Fibroblast of lung (primary cell): ENCODE data around the gene ST6GAL1. TPM values are rescaled to one million over a fixed set of nuclear protein-coding genes. Genes with fewer than 3 reads are reported as not detected.

ENCODE experiments used
- DNase-seq, 2 donors: peaks; one replicate each; pipeline versions ENCODE4 v3.0.0 to v3.0.0-alpha.2; 2010; ENCODE audit warnings: low read depth in 2 of 2
- H2AFZ ChIP-seq: 2 replicates; pipeline ENCODE4 v1.5.1; 2012; ENCODE audit warnings: low read length, control low read depth, inconsistent platforms
- H3K27ac ChIP-seq: 2 replicates; pipeline ENCODE4 v1.5.1; 2011; ENCODE audit warnings: low read length, control low read depth; ENCODE audit not compliant: insufficient read depth
- H3K27me3 ChIP-seq: 2 replicates; pipeline ENCODE4 v1.5.1; 2011; ENCODE audit warnings: mild to moderate bottlenecking, low read length; ENCODE audit not compliant: control insufficient read depth, insufficient read depth
- H3K36me3 ChIP-seq: 2 replicates; pipeline ENCODE4 v1.5.1; 2011; ENCODE audit warnings: low read length; ENCODE audit not compliant: control insufficient read depth, insufficient read depth
- H3K4me1 ChIP-seq: 2 replicates; pipeline ENCODE4 v1.5.1; 2011; ENCODE audit warnings: low read length; ENCODE audit not compliant: control insufficient read depth, insufficient read depth; ENCODE audit errors: extremely low read depth
- H3K4me2 ChIP-seq: 2 replicates; pipeline ENCODE4 v1.5.1; 2011; ENCODE audit warnings: low read length, control low read depth; ENCODE audit not compliant: insufficient read depth; ENCODE audit errors: extremely low read depth
- H3K4me3 ChIP-seq, 4 experiments: fragments of 200-600 bp in 1 of 4; sonication (generic) in 1 of 4; replicated peaks in 1 of 4; 2 replicates each; pipeline ENCODE4 v1.5.1; 2011 to 2016; ENCODE audit warnings: low read length in 4 of 4, low read depth in 3 of 4, mild to moderate bottlenecking in 3 of 4, control low read depth in 2 of 4, inconsistent platforms in 1 of 4, mixed read lengths in 1 of 4; ENCODE audit not compliant: insufficient read depth in 1 of 4; ENCODE audit errors: control extremely low read depth in 1 of 4
- H3K79me2 ChIP-seq: 2 replicates; pipeline ENCODE4 v1.5.1; 2012; ENCODE audit warnings: mild to moderate bottlenecking, low read length, inconsistent platforms; ENCODE audit not compliant: control insufficient read depth, insufficient read depth
- H3K9ac ChIP-seq: 2 replicates; pipeline ENCODE4 v1.5.1; 2011; ENCODE audit warnings: mild to moderate bottlenecking, low read length, control low read depth; ENCODE audit not compliant: insufficient read depth
- H3K9me3 ChIP-seq: 2 replicates; pipeline ENCODE4 v1.5.1; 2012; ENCODE audit warnings: low read depth, low read length; ENCODE audit not compliant: control insufficient read depth, insufficient read depth
- H4K20me1 ChIP-seq: 2 replicates; pipeline ENCODE4 v1.5.1; 2011; ENCODE audit warnings: low read length; ENCODE audit not compliant: control insufficient read depth, insufficient read depth; ENCODE audit errors: extremely low read depth
- CTCF ChIP-seq, 2 donors: IDR thresholded peaks in 1 of 2; conservative IDR thresholded peaks in 1 of 2; 1 replicate in 1 of 2; 2 replicates in 1 of 2; pipeline ENCODE4 v1.5.1; 2011 to 2012; ENCODE audit warnings: low read length in 2 of 2, control low read depth in 1 of 2, inconsistent platforms in 1 of 2, low read depth in 1 of 2, mild to moderate bottlenecking in 1 of 2
- EZH2 ChIP-seq: IDR thresholded peaks from 2 replicates; pipeline ENCODE4 v1.5.1; 2012; ENCODE audit warnings: low read length, control low read depth, mild to moderate bottlenecking; ENCODE audit errors: missing control alignments
- polyA plus RNA-seq, 2 donors: library from polyadenylated mRNA; depleted of rRNA in 1 of 2; stranded (reverse) in 1 of 2; unstranded in 1 of 2; fragments of >200 nt; gene quantifications; 2 replicates each; pipeline ENCODE4 v1.2.1, GENCODE V29; 2011 to 2012; ENCODE audit warnings: missing spikeins in 1 of 2
- total RNA-seq: library from RNA; depleted of rRNA; stranded (reverse); fragments of >200 nt; gene quantifications from 2 replicates; pipeline ENCODE4 v1.2.1, GENCODE V29; 2014

Gene ST6GAL1
- total and polyA plus RNA-seq, 2 donors (not counting 1 experiment from before 2014, with no cell fraction given), result 0.83 to 1.00 TPM

GRCh38 chr3:187125319-187126031 lies 195.1 kb downstream of the ST6GAL1 start:
- Histone ChIP-seq H3K4me1 (no peaks in the 10 kb centered on the region), H3K27ac (no peak overlapping the region), H3K4me2 (no peak overlapping the region), H4K20me1 (no peaks in the 10 kb centered on the region), H3K9me3 (no peaks in the 10 kb centered on the region), H3K36me3 (no peaks in the 10 kb centered on the region), H2AFZ (no peak overlapping the region), H3K27me3 (no peaks in the 10 kb centered on the region), H3K79me2 (no peaks in the 10 kb centered on the region), H3K4me3 (no peak overlapping the region), H3K9ac (no peak overlapping the region)
- no peak for DNase-seq
- TF ChIP-seq EZH2, result no peak
- no peak for TF ChIP-seq CTCF (conservative IDR thresholded peaks at IDR 0.05 in 1 of 2, IDR thresholded peaks at IDR 0.05 in 1 of 2; ENCODE audit: low read depth in 1 of 2, low read length in 2 of 2)

Other genes starting within 250 kb of the ST6GAL1 start
- not detected in 2 replicates for gene KNG1, start 213.2 kb upstream of the ST6GAL1 start, total RNA-seq
- gene KNG1, start 213.2 kb upstream of the ST6GAL1 start, polyA plus RNA-seq, result not detected in 2 replicates
- 1,128 and 1,135 TPM in 2 replicates for gene EIF4A2, start 146.9 kb upstream of the ST6GAL1 start, total RNA-seq
- gene EIF4A2, start 146.9 kb upstream of the ST6GAL1 start, polyA plus RNA-seq, result 391 and 432 TPM in 2 replicates
- gene RFC4, start 124.0 kb upstream of the ST6GAL1 start, total RNA-seq, result 11.3 and 15.0 TPM in 2 replicates
- 16.8 and 29.1 TPM in 2 replicates for gene RFC4, start 124.0 kb upstream of the ST6GAL1 start, polyA plus RNA-seq
- gene ADIPOQ, start 87.8 kb upstream of the ST6GAL1 start, total RNA-seq, result not detected in 2 replicates
- not detected in 2 replicates for gene ADIPOQ, start 87.8 kb upstream of the ST6GAL1 start, polyA plus RNA-seq
- 17.5 and 26.6 TPM in 2 replicates for gene RPL39L, start 209.0 kb downstream of the ST6GAL1 start, total RNA-seq
- 8.4 and 16.8 TPM in 2 replicates for gene RPL39L, start 209.0 kb downstream of the ST6GAL1 start, polyA plus RNA-seq